ENCODE data around the gene NR3C1. TPM values are rescaled to one million over a fixed set of nuclear protein-coding genes. Genes with fewer than 3 reads are reported as not detected.

Gene NR3C1
- total RNA-seq, 1 donor from 2014 or later: 13.0 TPM

- FAIRE-seq (no peak), DNase-seq (ENCODE audit: low spot score in 2 of 2) (no peak)
Observed at GRCh38 chr5:143372187-143372829, 31.2 kb downstream of the NR3C1 start.

GRCh38 chr5:143370440-143370839, 33.0 kb downstream of the NR3C1 start:
- DNase-seq (ENCODE audit: low spot score in 2 of 2) (no peak), FAIRE-seq (no peak)

- no peak for DNase-seq (ENCODE audit: low spot score in 2 of 2)
- no peak for FAIRE-seq
Observed at GRCh38 chr5:143364061-143364460, 39.4 kb downstream of the NR3C1 start.

GRCh38 chr5:143362664-143363227, 40.7 kb downstream of the NR3C1 start:
- no peak for DNase-seq (ENCODE audit: low spot score in 2 of 2)
- no peak for FAIRE-seq

GRCh38 chr5:143361438-143361837, 42.0 kb downstream of the NR3C1 start:
- DNase-seq (ENCODE audit: low spot score in 2 of 2) (no peak), FAIRE-seq (no peak)

- FAIRE-seq: no peak
- DNase-seq (ENCODE audit: low spot score in 2 of 2): no peak
Observed at GRCh38 chr5:143360755-143361154, 42.7 kb downstream of the NR3C1 start.

- FAIRE-seq: no peak
- DNase-seq (ENCODE audit: low spot score in 2 of 2): no peak
Observed at GRCh38 chr5:143359869-143360268, 43.6 kb downstream of the NR3C1 start.

- no peak for DNase-seq (ENCODE audit: low spot score in 2 of 2)
- no peak for FAIRE-seq
Observed at GRCh38 chr5:143356855-143357583, 46.5 kb downstream of the NR3C1 start.

GRCh38 chr5:143355710-143356109, 47.8 kb downstream of the NR3C1 start:
- DNase-seq (ENCODE audit: low spot score in 2 of 2) (peak in 1 of 2 donors; percentile 28), FAIRE-seq (no peak)

GRCh38 chr5:143354025-143354424, 49.5 kb downstream of the NR3C1 start:
- no peak for DNase-seq (ENCODE audit: low spot score in 2 of 2)
- no peak for FAIRE-seq

GRCh38 chr5:143352691-143353090, 50.8 kb downstream of the NR3C1 start:
- DNase-seq (ENCODE audit: low spot score in 2 of 2) (no peak), FAIRE-seq (no peak)

GRCh38 chr5:143350751-143351602, 52.5 kb downstream of the NR3C1 start:
- no peak for FAIRE-seq
- no peak for DNase-seq (ENCODE audit: low spot score in 2 of 2)

- no peak for DNase-seq (ENCODE audit: low spot score in 2 of 2)
- no peak for FAIRE-seq
Observed at GRCh38 chr5:143350341-143350740, 53.1 kb downstream of the NR3C1 start.

GRCh38 chr5:143349177-143349576, 54.3 kb downstream of the NR3C1 start:
- DNase-seq (ENCODE audit: low spot score in 2 of 2) (no peak), FAIRE-seq (no peak)

GRCh38 chr5:143347698-143348344, 55.7 kb downstream of the NR3C1 start:
- no peak for FAIRE-seq

GRCh38 chr5:143347046-143347445, 56.4 kb downstream of the NR3C1 start:
- DNase-seq (ENCODE audit: low spot score in 2 of 2): no peak
- FAIRE-seq: no peak

More at GRCh38 chr5:143347698-143348344, 55.7 kb downstream of the NR3C1 start:
- no peak for DNase-seq (ENCODE audit: low spot score in 2 of 2)

GRCh38 chr5:143345671-143346440, 57.6 kb downstream of the NR3C1 start:
- no peak for FAIRE-seq
- no peak for DNase-seq (ENCODE audit: low spot score in 2 of 2)

GRCh38 chr5:143343042-143343441, 60.4 kb downstream of the NR3C1 start:
- FAIRE-seq (no peak), DNase-seq (ENCODE audit: low spot score in 2 of 2) (no peak)

- FAIRE-seq: no peak
Observed at GRCh38 chr5:143342607-143343006, 60.9 kb downstream of the NR3C1 start.

More at GRCh38 chr5:143342607-143343006, 60.9 kb downstream of the NR3C1 start:
- no peak for DNase-seq (ENCODE audit: low spot score in 2 of 2)
